Embryonic facial prominence (tissue), 1 donor: Measurements from ENCODE around the gene METAP2.

Source experiments
- DNase-seq: peaks from one replicate; pipeline ENCODE4 v3.0.0-alpha.2; 2016; ENCODE audit errors: extremely low spot score

METAP2 gene

GRCh38 chr12:95549392-95550084 lies 75.6 kb downstream of the METAP2 start:
- no peak for DNase-seq

DNA sequence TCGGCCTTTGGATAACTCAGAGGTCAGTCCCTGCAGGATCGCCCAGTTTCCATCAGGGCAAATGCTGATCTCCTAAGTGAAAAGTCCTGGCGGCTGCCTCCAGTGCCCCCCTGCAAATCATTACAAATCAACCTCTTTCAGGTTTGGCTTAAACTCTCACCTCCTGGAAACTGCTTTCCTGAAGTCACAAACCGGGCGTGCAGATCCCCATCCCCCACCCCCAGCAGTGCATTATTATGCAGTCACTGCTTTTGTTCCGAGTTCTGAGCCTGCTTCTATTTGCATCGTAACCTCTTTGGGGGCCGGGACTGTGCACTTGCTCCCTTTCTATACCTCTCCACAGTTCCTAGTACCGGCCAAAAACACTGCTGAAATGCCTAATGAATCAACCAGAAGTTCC lies 77.4 kb downstream of the METAP2 start, which contains the start of gene USP44:
Gene USP44 (minus strand): TSS at position 172 of the 400 bp plus-strand sequence. CDS start 17,220 bp downstream, outside the sequence.
- no peak for DNase-seq

- DNase-seq, result no peak
Measured at GRCh38 chr12:95551913-95552516, 78.1 kb downstream of the METAP2 start.

DNA sequence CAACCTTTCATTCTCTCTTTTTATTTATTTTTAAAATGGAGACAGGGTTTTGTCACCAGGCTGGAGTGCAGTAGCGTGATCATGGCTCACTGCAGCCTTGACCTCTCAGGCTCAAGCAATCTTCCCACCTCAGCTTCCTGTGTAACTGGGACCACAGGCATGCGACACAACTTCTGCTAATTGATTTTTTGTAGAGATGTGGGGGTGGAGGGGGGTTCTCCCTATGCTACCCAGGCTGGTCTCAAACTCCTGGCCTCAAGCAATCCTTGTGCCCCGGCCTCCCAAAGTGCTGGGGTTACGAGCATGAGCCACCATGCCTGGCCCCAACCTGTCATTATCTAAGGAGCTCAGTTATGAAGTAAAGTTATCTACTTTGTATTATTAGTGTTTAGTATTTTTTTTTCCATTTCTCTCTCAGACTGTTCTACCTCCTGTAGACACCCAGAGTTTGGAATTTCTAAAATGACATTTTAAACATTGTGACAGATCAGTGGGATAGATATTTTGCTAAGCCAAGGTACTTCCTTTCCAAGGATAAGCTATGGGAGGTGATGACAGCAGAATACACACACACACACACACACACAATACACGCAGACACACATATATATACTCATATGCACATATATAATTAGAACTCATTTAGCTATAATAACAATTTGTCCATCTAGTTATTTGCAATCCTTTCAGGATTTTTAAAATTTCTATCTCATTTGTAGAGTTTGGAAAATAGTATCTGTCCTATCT lies 79.4 kb downstream of the METAP2 start:
- DNase-seq, result no peak

- DNase-seq, result no peak
Measured at GRCh38 chr12:95554532-95555071, 80.7 kb downstream of the METAP2 start.

- no peak for DNase-seq
Measured at GRCh38 chr12:95557625-95558024, 83.7 kb downstream of the METAP2 start.
